Muscle of arm (tissue), 12 donors: ENCODE measurements around the gene CUL4A. TPM values are rescaled to one million over a fixed set of nuclear protein-coding genes. Genes with fewer than 3 reads are reported as not detected.
"Not testable (repeated sequence)": the region's sequence is repeated elsewhere in the genome, so short reads cannot be mapped to it uniquely, and the experiment has no call there.

Experiments
- DNase-seq: peaks from one replicate; pipeline ENCODE4 v3.0.0-alpha.2; 2013
- polyA plus RNA-seq, 12 donors: library from polyadenylated mRNA; unstranded; fragments of 120-200 nt; gene quantifications; one replicate each; pipeline ENCODE4 v1.2.1, GENCODE V29; 2013; ENCODE audit not compliant: insufficient read length in 12 of 12

The CUL4A gene
- polyA plus RNA-seq, 12 donors, result 44.0 to 82.7 (median 75.1) TPM; not detected in 1

DNA sequence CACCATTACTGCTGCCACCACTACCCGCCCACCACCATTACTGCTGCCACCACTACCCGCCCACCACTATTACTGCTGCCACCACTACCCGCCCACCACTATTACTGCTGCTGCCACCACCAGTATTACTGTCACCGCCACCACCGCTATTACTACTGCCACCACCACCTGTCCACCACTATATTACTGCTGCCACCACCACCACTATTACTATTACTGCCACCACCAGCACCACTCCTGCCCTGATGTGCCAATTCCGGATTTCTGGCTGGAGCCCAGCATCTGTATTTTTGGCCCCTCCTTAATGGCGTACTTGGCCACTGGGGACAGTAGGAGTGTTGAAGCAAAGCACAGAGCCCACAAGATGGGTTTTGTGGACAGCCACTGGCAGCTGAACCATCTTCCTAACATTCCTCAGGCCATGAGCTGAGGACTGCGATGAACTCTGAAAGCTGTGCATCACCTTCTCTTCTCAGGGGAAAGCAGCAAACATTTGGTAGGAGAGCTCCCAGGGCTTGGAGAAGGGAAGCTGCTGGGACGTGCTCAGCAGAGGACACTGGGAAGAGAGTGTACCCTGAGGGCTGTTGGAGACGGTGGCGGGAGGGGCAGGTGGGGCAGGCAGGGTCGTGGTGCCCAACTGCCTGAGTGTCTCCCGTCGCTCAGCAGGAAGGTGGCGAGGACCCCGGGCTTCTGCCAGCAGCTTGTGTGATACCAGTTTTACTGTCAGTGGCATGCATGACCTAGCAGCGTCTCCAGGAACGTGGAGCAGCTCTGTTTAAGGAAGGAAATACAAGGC lies 23.0 kb downstream of the CUL4A start:
- DNase-seq, result no peak

DNA sequence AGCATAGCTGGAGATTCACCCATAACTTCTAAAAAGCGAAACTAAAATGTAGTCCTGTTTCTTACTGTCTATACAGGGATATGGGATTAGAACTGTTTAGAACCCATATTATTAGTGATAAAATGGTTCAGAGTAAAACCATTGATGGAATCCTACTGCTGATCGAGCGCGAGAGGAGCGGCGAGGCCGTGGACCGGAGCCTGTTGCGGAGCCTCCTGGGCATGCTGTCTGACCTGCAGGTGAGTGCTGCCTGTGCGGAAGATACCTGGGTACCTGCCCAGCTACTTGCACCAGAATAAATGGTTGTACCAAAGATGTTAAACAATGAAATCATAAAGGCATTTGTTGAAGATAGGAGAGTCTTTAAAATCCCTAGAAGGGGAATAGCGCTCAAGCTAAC lies 23.7 kb downstream of the CUL4A start:
- DNase-seq, result no peak

DNA sequence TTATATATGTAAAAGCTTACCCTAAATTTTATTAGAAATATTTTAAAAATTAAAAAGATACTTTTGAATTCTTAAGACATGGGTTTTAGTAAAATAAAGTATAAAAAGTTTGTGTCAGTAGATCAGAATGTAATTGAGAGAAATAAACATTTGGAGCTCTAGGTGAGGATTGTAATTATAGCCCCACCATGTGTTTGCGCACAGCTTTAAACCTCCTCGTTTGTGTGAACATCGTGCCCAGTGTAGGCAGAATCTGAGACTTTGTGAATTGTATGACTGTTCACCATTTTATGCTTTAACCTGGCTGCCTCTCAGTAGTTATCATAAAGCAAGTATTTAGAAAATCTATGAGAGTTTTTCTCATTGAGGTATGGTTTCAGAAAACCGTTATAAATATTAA lies 29.1 kb downstream of the CUL4A start:
- no peak for DNase-seq

DNA sequence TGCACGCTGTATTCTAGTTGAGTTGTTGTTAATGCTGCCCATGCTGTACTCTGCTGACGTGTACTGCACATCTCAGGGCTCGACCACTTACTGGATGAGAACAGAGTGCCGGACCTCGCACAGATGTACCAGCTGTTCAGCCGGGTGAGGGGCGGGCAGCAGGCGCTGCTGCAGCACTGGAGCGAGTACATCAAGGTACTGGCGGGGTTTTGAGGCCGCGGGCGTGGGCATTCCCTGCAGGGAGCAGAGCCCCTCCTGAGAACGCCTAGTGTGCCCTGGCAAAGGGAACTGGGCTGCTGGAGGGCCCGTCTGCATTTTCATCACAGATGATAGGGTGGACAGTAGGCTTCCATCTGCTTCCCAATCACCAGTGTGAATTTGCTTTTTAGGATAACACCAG lies 29.9 kb downstream of the CUL4A start:
- no peak for DNase-seq

DNA sequence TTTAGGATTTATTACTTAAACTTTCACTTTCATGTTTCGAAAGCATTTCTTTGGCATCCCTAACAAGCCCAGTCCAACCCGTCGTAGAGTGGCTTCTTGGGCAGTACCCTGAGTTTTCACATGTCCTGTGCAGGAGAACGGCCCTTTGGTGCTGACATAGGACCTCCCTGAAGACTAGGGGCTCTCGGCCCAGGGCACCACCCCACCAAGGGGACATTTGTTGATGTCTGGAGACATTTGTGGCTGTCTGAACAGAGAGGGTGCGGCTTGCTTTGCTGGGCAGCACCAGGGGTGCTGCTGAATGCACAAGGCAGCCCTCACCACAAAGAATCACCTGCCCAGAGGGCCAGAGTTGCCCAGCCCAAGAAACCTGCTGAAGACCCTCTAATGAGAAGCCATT lies 30.6 kb downstream of the CUL4A start:
- no peak for DNase-seq

DNA sequence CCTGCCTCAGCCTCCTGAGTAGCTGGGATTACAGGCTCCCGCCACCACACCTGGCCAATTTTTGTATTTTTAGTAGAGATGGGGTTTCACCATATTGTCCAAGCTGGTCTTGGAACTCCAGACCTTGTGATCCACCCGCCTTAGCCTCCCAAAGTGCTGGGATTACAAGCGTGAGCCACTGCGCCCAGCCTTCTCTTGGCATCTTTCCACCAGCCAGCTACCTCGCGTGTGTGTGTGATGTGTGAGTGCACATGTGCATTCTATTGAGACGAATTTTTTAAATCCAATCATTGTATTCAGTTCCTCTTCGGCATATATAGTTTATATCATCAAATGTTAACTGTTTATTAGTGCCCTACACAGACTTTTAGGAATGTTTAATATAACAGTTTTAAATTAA lies 32.2 kb downstream of the CUL4A start:
- not testable (repeated sequence) for DNase-seq

DNA sequence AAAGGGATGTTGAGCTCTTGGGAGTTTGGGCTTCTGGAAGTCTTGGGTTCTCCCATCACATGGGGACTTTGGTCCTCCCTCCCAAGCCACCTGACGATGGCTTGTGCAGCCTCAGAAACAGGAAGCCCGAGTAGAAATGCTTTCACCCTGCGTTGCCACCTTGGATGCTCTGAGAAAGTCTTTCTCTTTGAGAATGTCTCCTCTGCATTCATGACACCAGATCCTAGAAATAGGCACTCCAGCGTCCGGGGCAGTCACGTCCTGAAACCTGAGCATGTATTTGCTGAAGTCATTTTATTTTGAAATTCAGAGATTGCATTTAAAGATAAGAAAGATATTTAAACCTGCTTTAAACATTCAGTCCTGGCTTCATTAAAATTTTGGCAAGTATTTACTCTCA lies 34.4 kb downstream of the CUL4A start:
- no peak for DNase-seq

DNA sequence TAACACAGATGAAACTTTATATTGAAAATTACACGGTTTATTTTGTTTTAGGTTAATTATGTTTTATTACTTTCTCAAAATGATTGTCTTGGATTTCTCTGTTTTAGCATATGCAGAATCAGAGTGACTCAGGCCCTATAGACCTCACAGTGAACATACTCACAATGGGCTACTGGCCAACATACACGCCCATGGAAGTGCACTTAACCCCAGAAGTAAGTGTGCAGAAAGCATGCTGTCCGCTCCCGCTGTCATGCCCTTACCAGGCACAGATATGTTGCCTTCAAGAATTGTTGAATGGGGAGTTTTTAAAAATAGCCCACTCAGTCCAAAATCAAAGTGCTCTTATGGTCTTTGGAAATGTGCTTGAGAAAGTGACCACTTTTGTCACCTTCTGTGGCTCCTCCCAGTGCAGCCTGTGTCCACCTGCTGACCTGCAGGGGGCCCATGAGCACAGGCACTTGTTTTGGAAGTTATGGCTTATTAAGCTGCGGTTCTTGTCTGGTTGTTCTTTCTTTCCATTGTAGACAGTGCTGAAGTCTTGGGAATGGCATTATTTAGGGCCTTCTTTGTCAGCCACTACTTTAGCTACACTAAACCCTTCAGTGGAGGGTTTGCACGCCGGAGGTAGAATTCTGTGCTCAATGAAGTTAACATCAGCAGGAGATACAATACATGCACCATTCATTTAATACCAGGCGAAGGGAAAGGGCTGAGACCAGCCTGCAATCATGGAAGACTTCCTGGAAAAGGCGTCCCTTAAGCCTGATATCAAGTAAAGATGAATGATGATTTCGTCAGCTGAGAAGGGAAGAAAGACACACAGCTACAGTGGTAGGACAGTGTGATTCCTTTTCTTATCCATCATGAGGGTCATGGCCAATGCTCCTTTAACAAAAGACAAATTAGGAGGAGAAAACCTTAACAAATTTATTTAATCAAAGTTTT lies 36.7 kb downstream of the CUL4A start:
- DNase-seq, result no peak

DNA sequence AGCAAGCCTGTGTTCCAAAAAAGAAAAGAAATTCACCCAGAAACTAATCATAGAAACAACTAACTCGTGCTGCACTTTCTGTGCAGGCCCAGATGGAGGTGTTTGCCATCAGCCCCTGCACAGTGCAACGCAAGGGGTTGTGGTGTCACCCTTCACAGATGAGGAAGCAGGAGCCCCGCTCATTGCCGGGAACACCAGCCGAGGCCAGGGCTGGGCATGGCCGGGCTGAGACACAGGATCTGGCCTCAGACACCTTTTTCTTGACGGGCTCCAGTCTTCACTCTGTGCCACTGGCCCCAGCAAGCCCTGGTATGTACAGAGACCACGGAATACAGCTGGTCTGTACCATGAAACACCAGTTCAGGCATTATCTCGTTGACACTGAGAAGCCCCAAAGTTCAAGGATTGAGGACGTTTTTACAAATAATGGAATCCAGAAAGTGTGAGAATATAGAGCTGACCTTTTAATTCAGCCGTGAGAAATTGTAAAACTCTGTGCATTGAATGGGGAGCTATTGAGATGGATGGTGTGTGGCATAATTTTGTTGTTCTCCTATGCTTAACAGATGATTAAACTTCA lies 43.2 kb downstream of the CUL4A start:
- DNase-seq, result no peak

DNA sequence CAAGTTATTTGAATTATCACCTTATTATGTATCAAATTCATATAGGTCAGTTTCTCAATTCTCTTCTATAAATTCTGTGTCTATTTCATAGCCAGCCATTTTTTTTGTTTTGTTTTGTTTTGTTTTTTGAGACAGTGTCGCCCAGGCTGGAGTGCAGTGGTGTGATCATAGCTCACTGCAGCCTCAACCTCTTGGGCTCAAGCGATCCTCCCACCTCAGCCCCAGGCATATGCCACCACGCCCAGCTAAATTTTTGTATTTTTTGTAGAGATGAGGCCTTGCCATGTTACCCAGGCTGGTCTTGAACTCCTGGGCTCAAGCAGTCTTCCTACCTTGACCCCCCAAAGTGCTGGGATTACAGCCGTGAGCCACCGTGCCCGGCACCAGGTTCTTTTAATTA lies 48.5 kb downstream of the CUL4A start:
- DNase-seq, result not testable (repeated sequence)

DNA sequence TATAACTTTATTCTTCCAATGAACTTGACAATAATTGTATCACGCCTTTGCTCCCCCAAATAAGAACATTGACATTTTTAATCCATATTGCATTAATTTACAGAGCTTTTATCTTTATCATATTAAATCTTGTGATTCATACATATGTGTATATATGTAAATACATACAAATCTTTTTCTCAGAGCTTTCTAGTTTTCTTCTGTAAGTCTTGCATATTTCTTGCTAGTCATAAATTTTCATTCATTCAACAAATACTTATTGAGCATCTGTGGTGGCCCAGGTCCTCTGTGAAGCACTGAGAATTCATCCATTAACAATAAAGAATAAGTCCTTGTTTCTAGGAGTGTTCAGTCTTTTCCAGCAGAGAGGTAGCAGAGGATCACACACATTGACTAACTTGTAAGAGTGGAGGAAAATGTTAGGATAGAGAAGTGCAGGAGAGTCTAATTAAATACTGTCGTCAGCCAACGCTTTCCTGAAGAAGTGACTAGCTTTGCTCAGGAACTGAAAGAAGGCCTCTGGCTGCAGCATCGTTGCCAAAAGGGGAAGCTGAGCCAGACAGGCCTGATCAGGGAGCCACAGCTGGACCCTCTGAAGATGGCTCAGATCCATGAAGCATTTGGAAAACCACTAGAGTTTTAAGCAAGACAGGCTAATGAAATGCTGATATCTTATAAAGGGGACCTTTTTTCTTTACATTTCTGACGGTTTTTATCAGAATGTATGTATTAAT lies 49.1 kb downstream of the CUL4A start:
- no peak for DNase-seq

DNA sequence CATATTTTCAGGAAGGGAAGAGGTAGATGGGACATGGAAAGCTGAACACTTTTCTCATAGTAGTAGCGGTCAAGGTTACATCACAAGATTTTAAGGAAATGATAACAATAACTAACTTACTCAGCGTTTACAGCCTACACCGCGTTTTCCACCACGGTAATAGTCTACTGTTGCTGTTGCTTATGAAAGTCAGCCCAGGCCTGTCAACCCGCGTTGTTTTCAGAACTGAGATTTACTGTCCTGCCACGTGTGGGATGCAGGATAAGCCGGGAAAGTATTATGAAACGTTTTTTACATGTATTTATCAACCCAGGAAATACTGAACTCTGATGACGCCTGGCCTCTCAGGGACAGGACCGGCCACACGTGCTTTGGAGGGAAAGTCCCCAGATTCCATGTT lies 51.6 kb downstream of the CUL4A start:
- no peak for DNase-seq

DNA sequence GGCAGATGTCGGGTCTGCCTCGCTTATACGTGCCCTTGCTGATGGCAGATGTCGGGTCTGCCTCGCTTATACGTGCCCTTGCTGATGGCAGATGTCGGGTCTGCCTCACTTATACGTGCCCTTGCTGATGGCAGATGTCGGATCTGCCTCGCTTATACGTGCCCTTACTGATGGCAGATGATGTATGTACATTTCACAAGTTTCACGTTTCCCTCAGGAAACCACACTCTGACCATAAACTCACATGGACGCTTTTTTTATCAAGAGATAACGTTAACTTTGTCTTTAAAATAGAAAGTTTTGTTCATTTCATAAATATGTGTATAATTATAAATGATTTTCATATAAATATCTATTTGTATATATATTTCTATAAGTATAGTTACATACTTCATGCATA lies 53.6 kb downstream of the CUL4A start:
- not testable (repeated sequence) for DNase-seq

DNA sequence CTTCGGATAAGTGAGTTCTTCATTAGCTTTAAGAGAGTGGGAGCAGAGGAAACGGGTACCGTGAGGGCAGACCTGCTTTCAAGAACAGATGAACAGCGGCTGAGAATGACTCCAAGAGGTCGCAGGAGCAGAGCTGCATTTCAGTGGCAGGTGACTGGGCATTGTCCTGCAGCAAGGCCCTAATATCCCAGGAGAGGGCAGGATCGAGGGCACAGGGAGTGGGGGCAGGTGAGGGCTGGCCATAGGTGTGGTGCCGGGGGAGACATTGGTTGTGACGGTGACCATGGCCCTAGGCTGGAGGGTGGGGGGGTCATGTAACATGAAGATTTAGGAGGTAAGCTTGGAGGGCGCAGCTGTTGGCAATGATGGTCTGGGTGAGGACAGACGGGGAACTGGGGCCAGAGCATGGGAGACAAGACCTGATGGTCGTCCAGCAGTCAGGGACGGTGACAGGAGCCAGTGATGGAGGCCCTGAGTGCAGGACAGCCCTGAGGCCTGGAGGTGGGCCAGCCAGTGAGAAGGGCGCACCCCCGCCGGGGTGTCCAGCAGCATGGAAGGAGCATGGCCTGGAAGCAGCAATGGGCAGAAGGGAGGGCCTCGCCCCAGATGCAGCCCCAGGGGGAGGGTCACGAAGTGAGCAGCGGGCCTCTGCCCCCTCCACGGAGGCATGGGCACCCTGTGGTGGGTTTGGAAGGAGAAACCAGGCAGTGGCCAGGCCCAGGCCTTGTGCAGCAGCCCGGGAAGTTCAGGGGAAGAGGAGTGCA lies 58.4 kb downstream of the CUL4A start:
- no peak for DNase-seq

DNA sequence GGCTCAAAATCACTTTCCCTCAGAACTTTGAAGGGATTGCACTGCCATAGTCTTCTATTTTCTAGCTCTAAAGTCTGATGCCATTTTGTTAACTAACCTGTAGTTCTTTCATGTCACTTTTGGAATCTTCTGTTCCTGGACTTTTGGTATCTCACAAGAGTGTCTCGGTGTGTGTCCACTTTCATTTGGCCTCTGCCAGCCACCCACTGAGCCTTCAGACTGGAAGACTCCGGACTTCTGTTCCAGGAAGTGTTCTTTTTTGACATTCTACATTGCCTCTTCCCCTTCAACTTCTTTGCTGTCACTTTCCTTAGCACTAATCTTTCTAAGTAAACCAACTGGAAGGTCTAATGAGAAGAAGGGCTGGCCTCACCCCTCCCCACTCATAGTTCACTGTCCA lies 62.6 kb downstream of the CUL4A start:
- no peak for DNase-seq

DNA sequence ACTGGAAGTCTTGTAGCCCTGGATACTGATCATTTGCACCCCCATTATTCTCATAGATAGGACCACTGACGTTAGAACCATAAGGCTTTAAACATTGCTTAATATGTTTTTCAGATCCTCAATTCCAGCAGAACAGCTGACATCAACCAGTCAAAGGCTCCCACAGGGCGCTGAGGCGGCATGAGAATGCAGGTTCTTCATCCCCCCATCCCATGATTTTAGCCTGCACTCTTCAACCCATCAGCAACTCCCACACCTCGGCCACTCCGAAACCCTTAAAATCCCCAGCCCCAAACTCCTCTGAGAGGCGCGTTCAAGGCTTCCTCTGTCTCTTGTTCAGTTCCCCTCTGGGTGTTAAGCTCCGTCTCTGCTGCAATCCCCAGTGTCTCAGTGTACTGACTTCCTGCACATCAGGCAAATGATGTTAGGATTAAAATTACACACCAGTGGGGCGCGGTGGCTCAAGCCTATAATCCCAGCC lies 63.3 kb downstream of the CUL4A start:
- no peak for DNase-seq

DNA sequence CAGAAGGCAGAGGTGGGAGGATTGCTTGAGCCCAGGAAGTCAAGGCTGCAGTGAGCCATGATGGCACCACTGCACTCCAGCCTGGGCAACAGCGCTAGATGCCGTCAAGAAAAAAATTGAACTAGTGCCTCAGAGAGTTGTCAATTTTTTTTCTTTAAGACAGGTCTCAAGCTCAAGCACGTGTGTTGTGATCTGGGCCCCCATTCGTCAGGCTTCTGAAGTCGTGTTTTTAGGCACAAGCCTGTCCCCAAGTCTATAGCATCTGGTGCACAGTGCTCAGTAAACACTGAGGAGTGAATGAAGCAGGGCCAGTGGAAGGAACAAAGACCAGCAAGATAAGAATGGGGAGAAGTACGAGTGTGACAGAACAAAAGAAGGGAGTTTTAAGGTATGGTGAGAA lies 63.9 kb downstream of the CUL4A start:
- DNase-seq, result no peak

DNA sequence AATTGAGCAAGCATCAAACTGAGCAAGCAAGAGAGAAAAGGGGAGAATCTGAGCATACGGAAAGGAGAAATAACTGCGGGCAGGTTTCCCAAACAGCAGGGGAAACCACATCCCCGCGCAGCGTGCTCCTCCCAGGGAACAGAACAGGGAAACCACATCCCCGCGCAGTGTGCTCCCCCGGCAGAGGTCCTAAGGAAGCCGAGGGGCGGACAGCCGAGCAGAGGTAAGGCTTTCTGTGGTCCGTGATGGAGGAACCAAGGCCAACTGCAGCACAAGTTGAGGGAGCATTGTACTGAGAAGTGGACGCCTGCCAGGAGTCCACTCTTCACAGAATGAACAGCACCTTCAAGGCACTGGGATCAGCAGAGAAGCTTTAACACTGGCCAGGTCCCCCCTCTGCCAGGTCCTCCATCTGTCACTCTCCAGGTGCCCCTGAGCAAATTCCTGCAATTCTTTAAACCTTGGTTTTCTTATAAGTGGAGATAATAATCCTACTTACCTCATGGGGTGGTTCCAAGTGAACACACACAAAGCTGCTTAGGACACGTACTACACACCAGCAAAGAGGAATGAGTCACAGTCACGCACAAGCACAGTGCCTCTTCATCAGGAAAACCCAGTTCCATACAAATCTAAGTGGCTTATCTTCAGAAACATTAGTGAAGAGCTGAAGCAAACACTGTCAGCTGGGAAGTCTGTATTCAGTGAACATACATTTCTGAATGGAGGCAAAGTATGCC lies 64.6 kb downstream of the CUL4A start:
- no peak for DNase-seq

DNA sequence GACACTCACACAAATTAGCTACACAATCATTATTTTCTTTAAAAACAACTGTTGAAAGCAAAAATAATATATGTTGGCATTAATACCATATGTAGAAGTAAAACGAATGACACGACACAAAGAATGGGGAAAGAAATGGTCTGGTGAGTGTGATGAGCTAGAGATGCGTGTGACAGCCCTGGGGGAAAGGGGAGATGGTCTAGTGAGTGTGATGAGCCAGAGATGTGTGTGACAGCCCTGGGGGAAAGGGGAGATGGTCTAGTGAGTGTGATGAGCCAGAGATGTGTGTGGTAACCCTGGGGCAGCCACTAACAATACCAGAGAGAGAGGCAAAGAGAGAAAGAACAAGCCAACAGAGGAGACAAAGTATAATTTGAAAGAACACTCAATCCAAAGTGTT lies 65.3 kb downstream of the CUL4A start:
- no peak for DNase-seq

DNA sequence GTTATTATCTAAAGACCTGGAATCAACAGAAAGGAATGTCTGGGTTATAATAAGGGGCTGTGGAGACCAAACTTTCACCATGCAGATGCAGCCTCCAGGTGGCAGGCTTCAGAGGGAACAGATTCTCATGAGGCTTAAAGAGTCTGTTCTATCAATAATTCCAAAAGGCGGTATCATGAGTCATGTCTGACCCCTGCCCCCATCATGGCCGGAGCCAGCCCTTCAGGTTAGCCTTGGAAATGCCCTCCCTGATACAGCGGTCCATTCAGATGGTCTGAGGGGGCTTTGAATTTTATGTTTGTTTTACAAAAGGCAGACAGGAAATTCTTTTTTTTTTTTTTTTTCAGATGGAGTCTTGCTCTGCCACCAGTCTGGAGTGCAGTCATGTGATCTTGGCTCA lies 66.0 kb downstream of the CUL4A start:
- DNase-seq, result no peak
